Neutrophil (primary cell): ENCODE data around the gene PLEKHN1.

Source experiments
- H3K27ac ChIP-seq: fragments of 200-600 bp; sonication (generic); 2 replicates; pipeline ENCODE4 v1.5.1; 2016; ENCODE audit warnings: mild to moderate bottlenecking, moderate library complexity
- H3K27me3 ChIP-seq: fragments of 200-600 bp; sonication (generic); 2 replicates; pipeline ENCODE4 v1.6.0; 2016; ENCODE audit warnings: mild to moderate bottlenecking
- H3K36me3 ChIP-seq: fragments of 200-600 bp; sonication (generic); 2 replicates; pipeline ENCODE4 v1.5.1; 2017
- H3K4me1 ChIP-seq, 2 experiments: fragments of 200-600 bp in 1 of 2; sonication (generic) in 1 of 2; 1 replicate in 1 of 2; 2 replicates in 1 of 2; pipeline versions ENCODE4 v1.5.1 to v1.6.1; 2013 to 2016; ENCODE audit warnings: low read depth in 1 of 2, low read length in 1 of 2, mild to moderate bottlenecking in 1 of 2, moderate library complexity in 1 of 2; ENCODE audit not compliant: control insufficient read depth in 1 of 2, insufficient read depth in 1 of 2
- H3K4me3 ChIP-seq, 2 experiments: fragments of 200-600 bp in 1 of 2; sonication (generic) in 1 of 2; 1 replicate in 1 of 2; 2 replicates in 1 of 2; pipeline ENCODE4 v1.5.1; 2013 to 2016; ENCODE audit warnings: low read depth in 1 of 2, low read length in 1 of 2, mild to moderate bottlenecking in 1 of 2, moderate library complexity in 1 of 2
- H3K9me3 ChIP-seq: fragments of 200-600 bp; sonication (generic); 2 replicates; pipeline ENCODE4 v1.5.1; 2016
- TF ChIP-seq, protein P1 (sequence below): fragments of 200-600 bp; sonication (generic); IDR thresholded peaks from 2 replicates; pipeline ENCODE4 v1.5.1; 2016; ENCODE audit warnings: antibody characterized with exemption

The PLEKHN1 gene

DNA sequence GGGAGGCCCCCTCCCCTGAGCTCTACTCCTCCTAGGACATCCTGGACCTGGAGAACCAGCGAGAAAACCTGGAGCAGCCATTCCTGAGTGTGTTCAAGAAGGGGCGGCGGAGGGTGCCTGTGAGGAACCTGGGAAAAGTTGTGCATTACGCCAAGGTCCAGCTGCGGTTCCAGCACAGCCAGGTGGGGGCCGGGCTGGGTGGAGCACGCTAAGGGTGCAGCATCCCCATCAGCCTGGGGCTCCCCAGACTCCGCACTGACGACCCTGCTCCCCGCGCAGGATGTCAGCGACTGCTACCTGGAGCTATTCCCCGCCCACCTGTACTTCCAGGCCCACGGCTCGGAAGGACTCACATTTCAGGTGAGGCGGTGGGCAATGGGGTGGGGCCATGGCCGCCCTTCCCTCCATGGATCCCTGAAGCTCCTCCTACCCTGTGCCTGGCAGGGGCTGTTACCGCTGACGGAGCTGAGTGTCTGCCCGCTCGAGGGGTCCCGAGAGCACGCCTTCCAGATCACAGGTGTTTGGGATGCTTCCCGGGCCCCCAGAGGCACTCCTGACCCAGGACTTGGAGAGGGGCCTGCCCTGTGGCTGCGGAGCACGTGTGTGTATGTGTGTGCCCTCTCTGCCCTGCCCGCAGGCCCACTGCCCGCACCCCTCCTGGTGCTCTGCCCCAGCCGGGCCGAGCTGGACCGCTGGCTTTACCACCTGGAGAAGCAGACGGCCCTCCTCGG is 4.1 kb downstream of the PLEKHN1 start:
- TF ChIP-seq, protein P1, sequence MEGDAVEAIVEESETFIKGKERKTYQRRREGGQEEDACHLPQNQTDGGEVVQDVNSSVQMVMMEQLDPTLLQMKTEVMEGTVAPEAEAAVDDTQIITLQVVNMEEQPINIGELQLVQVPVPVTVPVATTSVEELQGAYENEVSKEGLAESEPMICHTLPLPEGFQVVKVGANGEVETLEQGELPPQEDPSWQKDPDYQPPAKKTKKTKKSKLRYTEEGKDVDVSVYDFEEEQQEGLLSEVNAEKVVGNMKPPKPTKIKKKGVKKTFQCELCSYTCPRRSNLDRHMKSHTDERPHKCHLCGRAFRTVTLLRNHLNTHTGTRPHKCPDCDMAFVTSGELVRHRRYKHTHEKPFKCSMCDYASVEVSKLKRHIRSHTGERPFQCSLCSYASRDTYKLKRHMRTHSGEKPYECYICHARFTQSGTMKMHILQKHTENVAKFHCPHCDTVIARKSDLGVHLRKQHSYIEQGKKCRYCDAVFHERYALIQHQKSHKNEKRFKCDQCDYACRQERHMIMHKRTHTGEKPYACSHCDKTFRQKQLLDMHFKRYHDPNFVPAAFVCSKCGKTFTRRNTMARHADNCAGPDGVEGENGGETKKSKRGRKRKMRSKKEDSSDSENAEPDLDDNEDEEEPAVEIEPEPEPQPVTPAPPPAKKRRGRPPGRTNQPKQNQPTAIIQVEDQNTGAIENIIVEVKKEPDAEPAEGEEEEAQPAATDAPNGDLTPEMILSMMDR: no peak
- no peaks in the 10 kb centered on the region for H3K36me3 ChIP-seq
- H3K27me3 ChIP-seq: peaks cover 100% of the 10 kb centered on the region
- no peaks in the 10 kb centered on the region for H3K9me3 ChIP-seq
- H3K4me1 ChIP-seq: peaks cover 13% of the 10 kb centered on the region in 2 experiments
- no peak overlapping the region for H3K27ac ChIP-seq
- no peak overlapping the region for H3K4me3 ChIP-seq

DNA sequence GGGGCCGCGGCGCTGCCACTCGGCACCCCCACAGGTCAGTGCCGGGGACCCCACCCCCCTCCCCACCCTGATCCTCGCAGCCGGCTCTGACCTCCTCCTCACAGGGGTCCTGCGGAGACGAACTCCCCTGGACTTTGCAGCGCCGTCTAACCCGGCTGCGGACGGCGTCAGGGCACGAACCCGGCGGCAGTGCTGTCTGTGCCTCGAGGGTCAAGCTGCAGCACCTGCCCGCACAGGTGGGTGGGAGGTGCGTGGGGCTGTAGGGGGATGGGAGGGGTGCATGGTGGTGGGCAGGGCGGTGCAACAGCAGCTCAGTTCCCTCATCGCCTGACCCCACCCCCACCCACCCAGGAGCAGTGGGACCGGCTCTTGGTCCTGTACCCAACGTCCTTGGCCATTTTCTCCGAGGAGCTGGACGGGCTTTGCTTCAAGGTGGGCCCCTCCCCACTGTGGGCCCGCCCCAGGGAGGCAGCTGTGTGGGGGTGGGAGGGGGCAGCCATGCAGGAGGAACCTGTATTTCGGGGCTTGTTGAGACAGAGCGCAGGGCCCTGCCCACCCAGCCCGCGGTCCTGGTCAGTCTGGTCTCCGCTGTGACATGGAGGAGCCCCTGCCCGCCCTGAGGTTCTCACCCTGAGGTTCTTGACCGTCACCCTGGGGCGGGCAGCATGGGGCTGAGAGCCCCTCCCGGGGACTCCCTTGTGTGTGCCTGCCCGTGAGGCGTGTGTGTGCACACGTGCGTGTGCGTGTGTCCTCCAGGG is 4.9 kb downstream of the PLEKHN1 start:
- H3K4me3 ChIP-seq: no peak overlapping the region

DNA sequence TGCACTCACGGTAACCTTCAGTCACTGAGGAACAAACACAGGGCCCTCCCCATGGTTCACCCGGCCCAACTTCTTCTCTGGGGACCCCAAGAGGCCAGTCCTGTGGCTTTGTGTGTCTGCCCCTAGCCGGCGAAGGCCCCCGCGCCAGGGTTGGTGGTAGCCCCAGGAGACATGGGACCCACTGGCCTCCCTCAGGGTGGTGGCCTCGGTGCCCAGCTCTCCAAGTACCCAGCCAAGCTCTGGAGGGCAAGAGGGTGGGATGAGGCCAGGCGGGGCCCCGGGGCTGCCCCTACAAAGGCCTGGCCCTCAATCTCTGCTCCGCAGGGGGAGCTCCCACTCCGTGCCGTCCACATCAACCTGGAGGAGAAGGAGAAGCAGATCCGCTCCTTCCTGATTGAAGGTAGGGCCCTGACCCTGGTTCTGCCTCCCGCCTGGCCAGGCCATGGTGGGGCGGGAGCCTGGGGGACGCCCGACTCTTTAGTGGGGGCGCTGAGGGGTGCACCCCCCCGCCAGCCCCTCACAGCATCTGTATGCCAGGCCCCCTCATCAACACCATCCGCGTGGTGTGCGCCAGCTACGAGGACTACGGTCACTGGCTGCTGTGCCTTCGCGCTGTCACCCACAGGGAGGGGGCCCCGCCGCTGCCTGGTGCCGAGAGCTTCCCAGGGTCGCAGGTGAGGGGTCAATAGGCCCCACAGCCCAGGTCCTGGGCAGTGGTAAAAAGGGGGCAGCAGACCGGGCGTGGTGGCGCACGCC is 5.6 kb downstream of the PLEKHN1 start:
- Histone ChIP-seq H3K4me3 (no peak overlapping the region), H3K27ac (no peak overlapping the region), H3K27me3 (peaks cover 97% of the 10 kb centered on the region), H3K4me1 (peaks cover 5 to 9% of the 10 kb centered on the region in 2 experiments), H3K36me3 (no peaks in the 10 kb centered on the region), H3K9me3 (no peaks in the 10 kb centered on the region)
- TF ChIP-seq, protein P1: no peak

More for the DNA sequence above, 4.9 kb downstream of the PLEKHN1 start:
- Histone ChIP-seq H3K4me1 (peaks cover 12 to 14% of the 10 kb centered on the region in 2 experiments), H3K27ac (no peak overlapping the region), H3K27me3 (peaks cover 100% of the 10 kb centered on the region), H3K36me3 (no peaks in the 10 kb centered on the region), H3K9me3 (no peaks in the 10 kb centered on the region)
- TF ChIP-seq, protein P1: no peak

DNA sequence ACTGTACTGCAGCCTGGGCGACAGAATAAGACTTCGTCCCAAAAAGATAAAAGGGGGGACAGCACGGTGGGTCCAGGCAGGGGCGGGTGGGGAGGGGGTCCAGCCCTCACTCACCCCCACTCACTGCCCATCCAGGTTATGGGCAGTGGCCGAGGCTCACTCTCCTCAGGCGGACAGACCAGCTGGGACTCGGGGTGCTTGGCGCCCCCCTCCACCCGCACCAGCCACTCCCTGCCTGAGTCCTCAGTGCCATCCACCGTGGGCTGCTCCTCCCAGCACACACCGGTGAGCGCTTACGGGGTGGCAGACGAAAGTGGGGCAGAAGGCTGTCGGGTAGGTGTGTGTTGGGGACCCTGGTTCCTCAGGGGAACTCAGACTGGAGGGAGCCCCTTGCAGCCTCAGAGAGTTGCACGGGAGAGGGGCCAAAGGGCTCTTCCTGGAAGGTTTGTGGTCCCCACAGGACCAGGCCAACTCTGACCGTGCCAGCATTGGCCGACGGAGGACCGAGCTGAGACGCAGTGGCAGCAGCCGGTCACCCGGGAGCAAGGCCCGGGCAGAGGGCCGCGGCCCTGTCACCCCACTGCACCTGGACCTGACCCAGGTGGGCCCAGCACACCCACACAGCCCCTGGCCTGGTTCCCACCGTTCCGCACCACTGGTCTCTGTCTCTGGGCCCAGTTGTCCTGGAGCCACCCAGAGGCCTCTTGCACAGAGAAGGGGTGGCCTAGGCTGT is 6.6 kb downstream of the PLEKHN1 start:
- Histone ChIP-seq H3K27ac (no peak overlapping the region), H3K27me3 (peaks cover 87% of the 10 kb centered on the region), H3K4me3 (no peak overlapping the region), H3K36me3 (no peaks in the 10 kb centered on the region), H3K4me1 (peaks cover 3 to 5% of the 10 kb centered on the region in 2 experiments), H3K9me3 (no peaks in the 10 kb centered on the region)
- TF ChIP-seq, protein P1: no peak
